Hematopoietic multipotent progenitor cell treated with erythropoietin and hydrocortisone succinate and interleukin-3 and kit ligand, for 4 days (in vitro differentiated cells): ENCODE measurements around the gene PPP1R36.
"Not testable (repeated sequence)": the region's sequence is repeated elsewhere in the genome, so short reads cannot be mapped to it uniquely, and the experiment has no call there.

Source experiments
- DNase-seq: peaks from one replicate; pipeline ENCODE4 v3.0.0-alpha.2; 2015

Gene PPP1R36

GRCh38 chr14:64569646-64570045, 19.9 kb downstream of the PPP1R36 start:
- not testable (repeated sequence) for DNase-seq

- DNase-seq, result peak; percentile 73
These were observed 22.8 kb downstream of the PPP1R36 start for GRCh38 chr14:64572386-64573104.

- no peak for DNase-seq
These were observed 23.3 kb downstream of the PPP1R36 start for GRCh38 chr14:64573109-64573508.

- DNase-seq, result no peak
These were observed 24.8 kb downstream of the PPP1R36 start for GRCh38 chr14:64574371-64575107.

- DNase-seq, result no peak
These were observed 27.4 kb downstream of the PPP1R36 start for GRCh38 chr14:64577211-64577610.

GRCh38 chr14:64580467-64580866, 30.7 kb downstream of the PPP1R36 start:
- DNase-seq, result no peak

- no peak for DNase-seq
These were observed 31.6 kb downstream of the PPP1R36 start for GRCh38 chr14:64581363-64581762.

GRCh38 chr14:64581817-64582216, 32.1 kb downstream of the PPP1R36 start:
- DNase-seq, result no peak

GRCh38 chr14:64584190-64584589, 34.4 kb downstream of the PPP1R36 start:
- no peak for DNase-seq

- no peak for DNase-seq
These were observed 42.0 kb downstream of the PPP1R36 start for GRCh38 chr14:64591809-64592208.

GRCh38 chr14:64594438-64594837, 44.7 kb downstream of the PPP1R36 start:
- DNase-seq, result no peak

GRCh38 chr14:64598404-64598803, 48.6 kb downstream of the PPP1R36 start:
- DNase-seq, result no peak

GRCh38 chr14:64601571-64601970, 51.8 kb downstream of the PPP1R36 start:
- DNase-seq, result no peak

GRCh38 chr14:64602826-64603225, 53.1 kb downstream of the PPP1R36 start:
- no peak for DNase-seq

- no peak for DNase-seq
These were observed 54.2 kb downstream of the PPP1R36 start for GRCh38 chr14:64604001-64604400.

GRCh38 chr14:64604881-64605280, 55.1 kb downstream of the PPP1R36 start:
- no peak for DNase-seq

GRCh38 chr14:64605926-64606685, 56.3 kb downstream of the PPP1R36 start:
- DNase-seq, result no peak

- no peak for DNase-seq
These were observed 60.4 kb downstream of the PPP1R36 start for GRCh38 chr14:64610049-64610746.

GRCh38 chr14:64611358-64612020, 61.7 kb downstream of the PPP1R36 start:
- no peak for DNase-seq

- DNase-seq, result no peak
These were observed 62.2 kb downstream of the PPP1R36 start for GRCh38 chr14:64612021-64612380.

- DNase-seq, result peak; percentile 74
These were observed 63.4 kb downstream of the PPP1R36 start for GRCh38 chr14:64612971-64613666.

GRCh38 chr14:64614166-64614565, 64.4 kb downstream of the PPP1R36 start:
- no peak for DNase-seq
